DND-41 (cell line): ENCODE data around the gene AHCY.

Experiments
- CTCF ChIP-seq: IDR thresholded peaks from 2 replicates; pipeline ENCODE4 v1.5.1; 2012; ENCODE audit warnings: borderline replicate concordance, low read length, moderate library complexity, mild to moderate bottlenecking; ENCODE audit not compliant: poor library complexity, severe bottlenecking; ENCODE audit errors: extremely low read depth
- EZH2 ChIP-seq: IDR thresholded peaks from 3 replicates; pipeline ENCODE4 v1.6.1; 2012; ENCODE audit warnings: borderline replicate concordance, low read depth, mild to moderate bottlenecking, moderate library complexity, low read length, inconsistent platforms; ENCODE audit not compliant: severe bottlenecking

GRCh38 chr20:34282041-34282440 lies 21.1 kb downstream of the AHCY start:
- TF ChIP-seq CTCF (no peak), EZH2 (no peak)
